Stimulated activated CD8-positive, alpha-beta memory T cell treated with anti-CD3 and anti-CD28 coated beads, Interleukin-2, amount 100 ng/mL, for 48 hours (primary cell): Measurements from ENCODE around the gene PRDM15.

Experiments
- DNase-seq, 2 donors: peaks; one replicate each; pipeline ENCODE4 v3.0.0-alpha.2; 2020; ENCODE audit warnings: low read depth in 2 of 2

Gene PRDM15

GRCh38 chr21:41886328-41886727, 7.2 kb upstream of the PRDM15 start:
- no peak for DNase-seq

- no peak for DNase-seq
These were observed 6.3 kb upstream of the PRDM15 start for GRCh38 chr21:41885341-41886024.

- no peak for DNase-seq
These were observed 5.4 kb upstream of the PRDM15 start for GRCh38 chr21:41884501-41885030.

DNA sequence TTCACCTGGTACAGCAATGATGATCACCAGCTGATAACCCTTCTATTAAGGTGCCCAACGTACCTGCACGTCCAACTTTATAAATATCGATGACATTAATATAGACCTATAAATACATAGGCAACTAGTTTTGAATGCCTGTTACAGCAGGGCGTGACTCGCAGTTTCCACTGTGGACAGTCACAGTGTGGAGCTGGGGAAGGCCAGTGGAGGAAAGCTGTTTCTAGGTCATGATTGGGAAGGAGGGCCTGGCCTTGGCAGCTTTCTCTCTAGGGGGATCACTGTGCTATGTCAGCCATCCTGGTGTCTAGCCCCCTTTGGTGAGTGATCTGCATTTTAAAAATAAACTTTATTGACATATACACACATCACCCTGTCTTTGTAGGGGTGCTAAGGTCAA, 4.4 kb upstream of the PRDM15 start:
- DNase-seq = no peak

DNA sequence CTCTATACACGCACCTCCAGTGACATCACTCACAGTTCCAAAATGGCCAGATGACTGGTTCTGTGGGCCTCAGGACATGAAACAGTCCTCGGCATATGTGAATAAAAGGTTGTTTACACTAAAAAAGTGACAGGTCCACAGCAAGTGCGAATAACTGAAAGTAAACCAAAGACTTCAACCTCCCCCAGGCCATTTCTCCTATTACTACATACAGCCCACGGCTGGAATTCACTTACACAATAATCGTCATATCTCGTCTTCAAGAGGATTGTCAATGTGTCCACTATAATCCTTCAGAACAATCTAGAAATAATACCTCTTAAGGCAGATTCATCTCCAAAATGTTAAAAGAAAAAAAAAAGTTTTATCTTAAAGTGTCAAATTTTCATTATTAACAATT, 1.9 kb upstream of the PRDM15 start:
- no peak for DNase-seq

DNA sequence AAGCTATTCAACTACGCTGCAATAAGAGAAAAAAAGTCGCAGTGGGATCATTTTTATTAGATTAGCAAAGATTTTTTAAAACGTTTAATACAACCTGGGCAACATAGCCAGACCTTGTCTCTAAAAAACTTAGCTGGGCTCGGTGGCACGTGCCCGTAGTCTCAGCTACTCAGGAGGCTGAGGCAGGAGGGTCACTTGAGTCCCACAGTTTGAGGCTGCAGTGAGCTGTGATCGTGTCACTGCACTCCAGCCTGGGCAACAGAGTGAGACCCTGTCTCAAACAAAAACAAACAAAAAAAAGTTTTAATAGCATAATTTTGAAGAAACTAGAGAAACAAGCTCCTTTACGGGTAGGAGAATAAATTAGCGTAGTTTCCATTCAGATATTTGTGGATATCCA, 1.0 kb upstream of the PRDM15 start:
- DNase-seq = no peak

DNA sequence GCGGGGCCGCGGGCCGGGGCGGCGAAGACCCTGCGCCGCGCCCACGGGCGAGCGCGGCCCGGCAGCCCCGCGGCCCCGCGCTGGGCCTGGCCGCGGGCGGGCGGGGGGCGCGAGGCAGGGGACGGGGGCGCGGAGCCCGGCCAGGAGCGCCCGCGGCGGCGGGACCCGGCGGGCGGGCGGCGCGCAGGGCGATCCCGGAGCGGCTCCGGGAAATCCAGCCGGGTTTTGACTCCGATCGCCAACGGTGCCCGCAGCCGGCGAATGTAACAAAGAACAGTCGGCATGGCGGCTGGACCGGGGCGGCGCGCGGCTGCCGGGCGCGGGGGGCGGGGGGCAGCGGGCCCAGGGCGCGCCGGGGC, 334 bp downstream of the PRDM15 start:
- DNase-seq = peak; percentile 43 to 67

DNA sequence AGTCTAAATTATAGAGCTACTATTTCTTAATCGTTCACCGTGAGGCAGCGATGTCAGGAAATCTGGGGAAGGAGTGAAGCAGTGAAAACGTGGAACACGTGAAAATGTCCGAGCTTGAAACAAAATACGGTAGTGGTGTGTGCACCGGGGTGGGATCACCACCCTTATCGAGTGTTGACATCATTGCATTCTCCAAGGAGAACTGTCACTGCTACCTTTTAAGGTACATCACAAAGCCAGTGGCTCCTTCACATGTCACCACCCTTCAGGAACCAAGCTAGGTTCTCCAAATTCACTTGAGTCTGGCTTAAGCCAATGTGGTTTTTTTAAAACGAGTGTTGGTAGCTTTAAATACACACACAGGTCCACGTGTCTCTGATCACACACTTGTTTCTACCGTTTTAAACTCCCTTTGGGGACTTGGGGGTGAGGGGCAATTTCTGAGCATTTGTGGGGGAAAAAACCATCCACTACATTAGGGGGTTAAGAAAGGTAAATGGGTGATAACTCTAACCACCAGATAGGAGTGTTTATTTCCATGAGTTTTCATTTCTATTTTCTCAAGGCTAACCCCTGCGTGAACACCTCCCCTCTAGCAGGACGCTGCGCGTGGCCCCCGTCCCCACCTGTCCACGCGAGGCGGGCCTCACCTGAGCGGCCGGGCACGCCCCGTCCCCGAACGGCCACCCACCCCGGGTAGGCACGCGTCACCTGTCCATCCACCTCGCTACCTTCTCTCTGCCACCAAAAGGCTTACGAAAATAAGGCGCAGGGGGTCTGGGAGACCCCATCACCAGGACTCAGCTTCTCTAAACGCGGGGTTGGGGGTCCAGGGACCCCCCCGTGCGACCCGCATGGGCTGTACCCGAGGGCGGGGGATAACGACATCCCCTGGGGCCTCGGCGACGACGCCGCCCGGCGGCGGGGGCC, 978 bp downstream of the PRDM15 start:
- no peak for DNase-seq

DNA sequence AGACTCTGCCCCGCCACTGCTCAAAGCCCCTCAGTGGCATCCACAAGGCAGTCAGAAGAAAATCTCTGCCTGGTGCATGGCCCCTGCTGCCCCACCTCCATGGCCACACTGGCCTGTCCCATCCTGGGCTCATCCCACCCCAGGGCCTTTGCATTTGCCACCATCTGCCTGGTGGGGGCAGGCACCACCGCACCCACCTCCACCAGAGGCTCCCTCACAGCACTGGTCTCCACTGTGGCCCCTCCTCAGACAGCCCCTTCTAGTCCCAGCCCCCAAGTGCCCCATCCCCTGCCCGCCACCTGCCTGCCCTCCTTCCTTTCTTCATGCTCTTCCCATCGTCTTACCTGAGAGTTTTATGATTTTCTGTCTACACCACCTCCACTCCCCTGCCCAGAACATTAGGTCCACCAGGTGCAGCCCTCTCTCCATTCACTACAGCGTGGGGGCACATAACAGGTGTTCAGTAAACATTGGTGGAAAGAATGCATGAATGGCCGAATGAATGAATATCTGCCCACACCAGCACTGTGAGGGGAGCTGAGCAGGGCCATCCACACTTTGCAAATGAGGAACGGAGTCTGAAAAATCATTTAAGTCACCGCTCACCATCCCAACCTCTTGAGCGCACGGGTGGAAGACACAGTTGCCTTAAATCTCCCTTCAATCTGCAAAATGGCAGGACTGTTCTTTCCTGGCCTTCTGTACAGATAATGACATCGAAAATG, 2.1 kb downstream of the PRDM15 start:
- no peak for DNase-seq

- DNase-seq = no peak
These were observed 2.7 kb downstream of the PRDM15 start for GRCh38 chr21:41876396-41876795.

DNA sequence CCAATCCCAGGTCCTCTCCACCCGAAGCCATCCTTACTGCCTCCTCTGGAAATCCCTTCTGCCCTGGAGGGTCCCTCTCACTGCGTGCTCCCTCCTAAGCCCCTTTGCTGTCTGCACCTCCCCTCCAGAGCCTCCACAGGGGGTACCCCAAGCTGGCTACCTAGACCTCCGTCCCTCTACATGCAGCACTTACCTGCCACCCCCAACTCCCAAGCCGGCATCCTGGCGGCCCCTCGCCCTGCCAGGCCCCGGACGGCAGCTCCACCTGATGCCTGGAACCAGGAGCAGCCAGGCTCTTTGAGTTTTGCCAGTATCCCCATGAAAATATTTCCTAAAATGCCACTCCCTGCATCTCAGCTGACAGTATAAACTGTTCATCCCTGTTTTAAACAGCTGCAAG, 4.1 kb downstream of the PRDM15 start:
- DNase-seq = no peak

- DNase-seq = no peak
These were observed 4.5 kb downstream of the PRDM15 start for GRCh38 chr21:41874611-41875010.

- DNase-seq = no peak
These were observed 5.7 kb downstream of the PRDM15 start for GRCh38 chr21:41873426-41873825.

- no peak for DNase-seq
These were observed 6.1 kb downstream of the PRDM15 start for GRCh38 chr21:41873005-41873404.

DNA sequence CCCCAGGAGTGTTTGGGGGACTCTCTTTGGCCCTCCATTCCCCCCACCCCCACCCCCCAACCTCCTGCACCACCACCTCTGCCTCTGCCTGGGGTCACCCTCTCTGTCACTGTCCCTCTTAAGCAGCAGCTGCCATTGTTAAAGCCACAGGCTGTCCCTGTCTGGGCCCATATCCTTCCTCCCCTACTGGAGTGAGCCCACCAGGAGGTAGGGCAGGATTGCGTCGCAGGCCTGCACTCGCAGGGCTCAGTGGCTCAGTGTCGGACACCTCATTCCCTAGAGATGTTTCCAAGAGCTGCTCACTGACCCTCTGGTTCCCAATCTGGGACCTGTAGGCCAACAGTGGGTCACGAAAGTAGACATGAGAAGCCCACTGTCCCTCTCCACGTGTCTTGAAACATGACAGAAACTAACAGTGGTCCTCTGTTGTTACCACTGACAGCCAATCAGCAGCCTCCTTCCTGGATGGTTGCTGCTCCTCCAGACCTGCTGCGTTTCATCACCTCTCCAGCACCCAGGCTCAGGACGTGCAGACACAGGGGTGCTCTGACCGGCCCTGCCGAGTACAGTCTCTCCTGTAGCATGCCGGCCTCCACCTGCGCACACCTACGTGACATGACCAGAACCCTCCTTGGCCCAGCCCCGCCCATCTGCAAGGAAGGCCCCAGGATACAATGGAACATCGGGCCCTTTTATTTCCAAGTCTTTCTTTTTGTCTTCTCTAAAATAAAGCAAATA, 7.7 kb downstream of the PRDM15 start:
- no peak for DNase-seq

- DNase-seq = no peak
These were observed 9.4 kb downstream of the PRDM15 start for GRCh38 chr21:41869771-41870170.

DNA sequence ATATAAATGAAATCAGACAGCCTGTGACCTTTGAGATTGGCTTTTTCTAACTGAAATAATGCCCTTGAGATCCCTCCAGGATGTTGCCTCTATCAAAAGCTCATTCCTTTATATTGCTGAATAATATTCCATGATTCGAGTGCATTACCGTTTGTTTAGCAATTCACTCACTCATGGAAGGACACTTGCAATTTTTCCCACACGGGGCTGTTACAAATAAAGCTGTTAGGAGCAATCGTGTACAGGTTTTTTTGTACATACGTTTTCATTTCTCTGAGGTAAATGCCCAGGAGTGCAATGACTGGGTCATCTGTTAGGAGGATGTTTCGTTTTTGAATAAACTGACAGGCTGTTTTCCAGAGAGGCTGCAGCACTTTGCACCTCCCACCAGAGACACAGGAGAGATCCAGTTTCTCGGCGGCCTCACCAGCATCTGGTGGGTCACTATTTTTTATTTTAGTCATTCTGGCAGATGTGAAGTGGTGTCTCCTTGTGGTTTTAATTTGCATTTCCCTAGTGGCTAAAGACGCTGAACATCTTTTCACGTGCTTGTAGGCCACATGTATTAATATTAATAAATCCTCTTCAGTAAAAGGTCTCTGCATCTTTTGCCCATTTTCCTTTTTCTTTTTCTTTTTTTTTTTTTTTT, 11.0 kb downstream of the PRDM15 start:
- no peak for DNase-seq

GRCh38 chr21:41867313-41867712, 11.8 kb downstream of the PRDM15 start:
- DNase-seq = no peak

DNA sequence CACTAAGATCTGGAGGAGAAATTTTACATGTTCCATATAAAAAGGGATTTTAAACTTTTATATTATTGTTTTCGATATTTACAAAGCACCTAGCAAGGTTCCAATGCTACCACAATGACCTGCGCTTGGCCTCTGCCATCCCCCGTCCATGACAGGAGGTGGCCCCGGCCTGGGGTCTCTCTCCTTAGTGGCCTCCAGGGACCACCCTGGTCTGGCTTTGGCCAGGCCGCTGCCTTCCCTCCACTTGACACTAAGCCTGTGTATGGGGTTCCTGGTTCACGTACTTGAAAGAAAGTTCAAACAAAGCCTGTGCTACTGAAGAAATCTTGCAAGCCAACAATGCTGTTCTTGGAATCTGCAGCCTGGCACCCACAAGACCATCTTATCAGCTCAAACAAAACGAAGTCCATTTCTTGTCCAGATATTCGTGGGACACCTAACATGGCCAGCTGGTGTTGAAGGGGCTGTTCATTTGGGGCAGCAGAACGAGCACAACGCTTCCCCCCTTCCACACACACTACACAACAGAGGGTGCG, 12.8 kb downstream of the PRDM15 start:
- no peak for DNase-seq

GRCh38 chr21:41865002-41865777, 14.0 kb downstream of the PRDM15 start:
- no peak for DNase-seq
